T-cell (primary cell): ENCODE measurements around the gene DNAL4. TPM values are rescaled to one million over a fixed set of nuclear protein-coding genes. Genes with fewer than 3 reads are reported as not detected.

Source experiments
- ATAC-seq, 4 experiments: fragments of 200-7000 bp in 3 of 4; fragments of 150-1000 bp in 1 of 4; cut with Tn5 transposase; replicated peaks in 1 of 4; 1 replicate in 3 of 4; 2 replicates in 1 of 4; pipeline ENCODE4 v1.10.0; 2021; ENCODE audit warnings: moderate library complexity in 3 of 4, mild to moderate bottlenecking in 2 of 4, moderate number of reproducible peaks in 1 of 4
- CTCF ChIA-PET, 2 donors: fragments of 300-600 bp; sonication (Branson Sonifier 250); formaldehyde crosslinking; loops; one replicate each; lab custom pipeline; 2022; ENCODE audit warnings: antibody characterized with exemption in 2 of 2; lab: Charles Lee
- POLR2A ChIA-PET, 2 donors: fragments of 300-600 bp; sonication (Branson Sonifier 250); formaldehyde crosslinking; loops; one replicate each; lab custom pipeline; 2022; ENCODE audit warnings: antibody characterized with exemption in 2 of 2; lab: Charles Lee
- DNase-seq, 35 experiments: peaks; one replicate each; pipeline versions ENCODE4 v3.0.0 to v3.0.0-alpha.2; 2013 to 2023
- H3K27ac ChIP-seq: one replicate; pipeline ENCODE4 v1.5.1; 2013; ENCODE audit warnings: low read length
- H3K27me3 ChIP-seq, 2 experiments: replicated peaks in 1 of 2; 1 replicate in 1 of 2; 2 replicates in 1 of 2; pipeline versions ENCODE4 v1.6.1 to v1.7.0; 2013; ENCODE audit warnings: low read length in 1 of 2, mixed read lengths in 1 of 2; ENCODE audit not compliant: control insufficient read depth in 2 of 2, insufficient read depth in 2 of 2; ENCODE audit errors: extremely low read depth in 1 of 2
- H3K36me3 ChIP-seq, 2 donors: 1 replicate in 1 of 2; 2 replicates in 1 of 2; pipeline versions ENCODE4 v1.6.1 to v1.7.0; 2013; ENCODE audit warnings: low read length in 1 of 2; ENCODE audit not compliant: control insufficient read depth in 2 of 2, insufficient read depth in 1 of 2; ENCODE audit errors: extremely low read depth in 1 of 2
- H3K4me1 ChIP-seq, 2 experiments: 1 replicate in 1 of 2; 2 replicates in 1 of 2; pipeline versions ENCODE4 v1.6.1 to v1.7.0; 2013; ENCODE audit warnings: low read length in 2 of 2, mixed read lengths in 1 of 2; ENCODE audit not compliant: insufficient read depth in 2 of 2, control insufficient read depth in 1 of 2; ENCODE audit errors: extremely low read depth in 1 of 2
- H3K4me3 ChIP-seq, 2 donors: 1 replicate in 1 of 2; 2 replicates in 1 of 2; pipeline versions ENCODE4 v1.5.1 to v1.7.0; 2013; ENCODE audit warnings: mild to moderate bottlenecking in 2 of 2, low read length in 1 of 2, moderate library complexity in 1 of 2; ENCODE audit not compliant: control insufficient read depth in 1 of 2; ENCODE audit errors: extremely low read depth in 1 of 2
- H3K9me3 ChIP-seq: 2 replicates; pipeline ENCODE4 v1.7.0; 2013
- H3K27ac Mint-ChIP-seq, 2 donors: one replicate each; pipeline ENCODE4 v1.8.0; 2020 to 2021; ENCODE audit warnings: mild to moderate bottlenecking in 2 of 2, mixed read lengths in 2 of 2
- H3K27me3 Mint-ChIP-seq, 2 donors: one replicate each; pipeline ENCODE4 v1.8.0; 2021 to 2022; ENCODE audit warnings: mixed read lengths in 2 of 2
- H3K36me3 Mint-ChIP-seq: one replicate; pipeline ENCODE4 v1.8.0; 2021; ENCODE audit warnings: mixed read lengths
- H3K4me1 Mint-ChIP-seq, 3 donors: one replicate each; pipeline ENCODE4 v1.8.0; 2020 to 2022; ENCODE audit warnings: mixed read lengths in 3 of 3, mild to moderate bottlenecking in 1 of 3
- H3K4me3 Mint-ChIP-seq, 3 donors: one replicate each; pipeline ENCODE4 v1.8.0; 2020 to 2022; ENCODE audit warnings: mild to moderate bottlenecking in 3 of 3, mixed read lengths in 3 of 3, moderate library complexity in 3 of 3
- H3K9me3 Mint-ChIP-seq, 3 donors: one replicate each; pipeline ENCODE4 v1.8.0; 2020 to 2022; ENCODE audit warnings: mixed read lengths in 3 of 3
- whole genome bisulfite sequencing: methylation state at CpG from one replicate; pipeline ENCODE4 v1.1.5; 2013; ENCODE audit warnings: missing lambda C conversion rate; ENCODE audit not compliant: insufficient coverage; 5-methylcytosine and 5-hydroxymethylcytosine counted together
- total RNA-seq, 35 experiments: library from RNA in 6 of 35; stranded (reverse) in 6 of 35; fragments of 120-200 nt in 1 of 35; gene quantifications; one replicate each; pipeline versions ENCODE4 v1.2.1 to v1.2.4 and lab custom pipeline; 2013 to 2026

The DNAL4 gene
- total RNA-seq, 5 donors from 2014 or later (not counting 1 experiment from before 2014, with no cell fraction given): 5.4 to 13.0 (median 8.8) TPM

GRCh38 chr22:38795569-38795968 is 1.6 kb upstream of the DNAL4 start:
- Mint-ChIP-seq H3K27me3 (peaks cover 0 to 29% of the 10 kb centered on the region in 2 donors), H3K27ac (no peak overlapping the region), H3K9me3 (peaks cover 0 to 8% (median 5%) of the 10 kb centered on the region in 3 donors), H3K4me1 (peaks cover 24 to 34% (median 27%) of the 10 kb centered on the region in 3 donors), H3K4me3 (peak overlapping the region in 1 of 3 donors; percentile 11), H3K36me3 (no peaks in the 10 kb centered on the region)
- H3K4me1 ChIP-seq: peaks cover 8 to 28% of the 10 kb centered on the region in 2 experiments
- ATAC-seq (no peak), DNase-seq (no peak)
- no peak overlapping the region for H3K4me3 ChIP-seq
- ChIA-PET CTCF (interaction anchor here in 1 of 2 donors (0.6 to 1.5 kb wide), 2 partner anchors 41 to 75 kb away, joined by 3 to 5 read pairs; no protein-coding TSS in a partner anchor), POLR2A (no interaction called here)
- H3K27me3 ChIP-seq: peaks cover 0 to 27% of the 10 kb centered on the region in 2 experiments
- H3K27ac ChIP-seq: no peak overlapping the region
- H3K36me3 ChIP-seq: peaks cover 0 to under 1% of the 10 kb centered on the region in 2 donors
- 70% methylated on average over 3 of the region's 4 CpGs for WGBS
- no peaks in the 10 kb centered on the region for H3K9me3 ChIP-seq

- Histone ChIP-seq H3K36me3 (peaks cover 0 to 8% of the 10 kb centered on the region in 2 donors), H3K27me3 (peaks cover 0 to 23% of the 10 kb centered on the region in 2 experiments), H3K4me1 (peaks cover 6 to 21% of the 10 kb centered on the region in 2 experiments), H3K27ac (no peak overlapping the region), H3K4me3 (peak overlapping the region; percentile 64 to 65), H3K9me3 (no peaks in the 10 kb centered on the region)
- Mint-ChIP-seq H3K4me1 (peaks cover 17 to 28% (median 21%) of the 10 kb centered on the region in 3 donors), H3K27me3 (peaks cover 0 to 23% of the 10 kb centered on the region in 2 donors), H3K4me3 (peak overlapping the region; percentile 80 to 91 (median 86)), H3K9me3 (no peaks in the 10 kb centered on the region), H3K27ac (peak overlapping the region; percentile 87 to 88), H3K36me3 (no peaks in the 10 kb centered on the region)
- DNase-seq (no peak), ATAC-seq (no peak)
- 0% methylated on average over 2 of the region's 9 CpGs for WGBS
- ChIA-PET CTCF (interaction anchor here in 1 of 2 donors (0.6 kb wide), 1 partner anchor 26 kb away, joined by 6 read pairs; no protein-coding TSS in a partner anchor), POLR2A (interaction anchor here in 1 of 2 donors (0.6 kb wide), 1 partner anchor 1133 kb away, joined by 3 read pairs; no protein-coding TSS in a partner anchor)
Measured at GRCh38 chr22:38793317-38793716, 626 bp downstream of the DNAL4 start.

- ATAC-seq (no peak), DNase-seq (no peak)
- no CpG with 5 or more reads among the region's 4 CpGs for WGBS
- POLR2A ChIA-PET: no interaction called here
- H3K9me3 Mint-ChIP-seq: no peaks in the 10 kb centered on the region
- no peaks in the 10 kb centered on the region for H3K36me3 Mint-ChIP-seq
- peaks cover 12 to 23% (median 16%) of the 10 kb centered on the region in 3 donors for H3K4me1 Mint-ChIP-seq
- no peak overlapping the region for H3K27ac ChIP-seq
- H3K4me3 Mint-ChIP-seq: peak overlapping the region; percentile 80 to 91 (median 86)
- H3K27me3 Mint-ChIP-seq: peaks cover 0 to 18% of the 10 kb centered on the region in 2 donors
- peaks cover 6 to 16% of the 10 kb centered on the region in 2 experiments for H3K4me1 ChIP-seq
- H3K27me3 ChIP-seq: peaks cover 0 to 18% of the 10 kb centered on the region in 2 experiments
- peak overlapping the region; percentile 87 to 88 for H3K27ac Mint-ChIP-seq
- no peaks in the 10 kb centered on the region for H3K9me3 ChIP-seq
- CTCF ChIA-PET: interaction anchor here in 1 of 2 donors (0.7 kb wide), 1 partner anchor 1832 kb away, joined by 3 read pairs; no protein-coding TSS in a partner anchor
- peaks cover 3 to 9% of the 10 kb centered on the region in 2 donors for H3K36me3 ChIP-seq
- peak overlapping the region in 1 of 2 donors; percentile 65 for H3K4me3 ChIP-seq
Measured at GRCh38 chr22:38792833-38793232, 1.1 kb downstream of the DNAL4 start.

- Mint-ChIP-seq H3K4me3 (no peak overlapping the region), H3K36me3 (peaks cover 3% of the 10 kb centered on the region), H3K27me3 (no peaks in the 10 kb centered on the region), H3K9me3 (no peaks in the 10 kb centered on the region), H3K27ac (no peak overlapping the region), H3K4me1 (peaks cover 8 to 19% (median 14%) of the 10 kb centered on the region in 3 donors)
- peaks cover 4 to 13% of the 10 kb centered on the region in 2 donors for H3K36me3 ChIP-seq
- H3K27ac ChIP-seq: no peak overlapping the region
- H3K27me3 ChIP-seq: no peaks in the 10 kb centered on the region
- no peaks in the 10 kb centered on the region for H3K9me3 ChIP-seq
- DNase-seq (no peak), ATAC-seq (no peak)
- WGBS: 86% methylated on average over 4 of the region's 4 CpGs
- ChIA-PET CTCF (no interaction called here), POLR2A (no interaction called here)
- peaks cover 6 to 14% of the 10 kb centered on the region in 2 experiments for H3K4me1 ChIP-seq
- H3K4me3 ChIP-seq: no peak overlapping the region
Measured at GRCh38 chr22:38789606-38790005, 4.3 kb downstream of the DNAL4 start.

GRCh38 chr22:38788846-38789245 is 5.1 kb downstream of the DNAL4 start:
- H3K27ac Mint-ChIP-seq: no peak overlapping the region
- peaks cover 4 to 13% of the 10 kb centered on the region in 2 donors for H3K36me3 ChIP-seq
- no peaks in the 10 kb centered on the region for H3K27me3 Mint-ChIP-seq
- H3K36me3 Mint-ChIP-seq: peaks cover 3% of the 10 kb centered on the region
- ATAC-seq: no peak
- CTCF ChIA-PET: no interaction called here
- POLR2A ChIA-PET: no interaction called here
- 100% methylated on average over 1 of the region's 6 CpGs for WGBS
- H3K4me3 ChIP-seq: no peak overlapping the region
- H3K4me3 Mint-ChIP-seq: no peak overlapping the region
- H3K27ac ChIP-seq: no peak overlapping the region
- no peaks in the 10 kb centered on the region for H3K27me3 ChIP-seq
- peaks cover 6 to 9% of the 10 kb centered on the region in 2 experiments for H3K4me1 ChIP-seq
- no peaks in the 10 kb centered on the region for H3K9me3 Mint-ChIP-seq
- H3K9me3 ChIP-seq: no peaks in the 10 kb centered on the region
- DNase-seq: no peak
- peaks cover 7 to 14% (median 9%) of the 10 kb centered on the region in 3 donors for H3K4me1 Mint-ChIP-seq

GRCh38 chr22:38788021-38788816 is 5.7 kb downstream of the DNAL4 start:
- Mint-ChIP-seq H3K9me3 (no peaks in the 10 kb centered on the region), H3K27me3 (no peaks in the 10 kb centered on the region), H3K4me1 (peaks cover 6 to 17% (median 12%) of the 10 kb centered on the region in 3 donors), H3K4me3 (no peak overlapping the region), H3K27ac (no peak overlapping the region), H3K36me3 (peaks cover 3% of the 10 kb centered on the region)
- 90% methylated on average over 3 of the region's 16 CpGs for WGBS
- Histone ChIP-seq H3K4me3 (no peak overlapping the region), H3K27ac (no peak overlapping the region), H3K4me1 (peaks cover 3 to 4% of the 10 kb centered on the region in 2 experiments), H3K27me3 (no peaks in the 10 kb centered on the region), H3K9me3 (no peaks in the 10 kb centered on the region), H3K36me3 (peaks cover 7 to 13% of the 10 kb centered on the region in 2 donors)
- ATAC-seq: no peak
- no peak for DNase-seq
- CTCF ChIA-PET: no interaction called here
- POLR2A ChIA-PET: no interaction called here
